ENCODE data around the gene DOK3. TPM values are rescaled to one million over a fixed set of nuclear protein-coding genes. Genes with fewer than 3 reads are reported as not detected.

Gene DOK3
- total RNA-seq, 4 donors from 2014 or later: 2.1 to 52.0 (median 5.5) TPM

DNA sequence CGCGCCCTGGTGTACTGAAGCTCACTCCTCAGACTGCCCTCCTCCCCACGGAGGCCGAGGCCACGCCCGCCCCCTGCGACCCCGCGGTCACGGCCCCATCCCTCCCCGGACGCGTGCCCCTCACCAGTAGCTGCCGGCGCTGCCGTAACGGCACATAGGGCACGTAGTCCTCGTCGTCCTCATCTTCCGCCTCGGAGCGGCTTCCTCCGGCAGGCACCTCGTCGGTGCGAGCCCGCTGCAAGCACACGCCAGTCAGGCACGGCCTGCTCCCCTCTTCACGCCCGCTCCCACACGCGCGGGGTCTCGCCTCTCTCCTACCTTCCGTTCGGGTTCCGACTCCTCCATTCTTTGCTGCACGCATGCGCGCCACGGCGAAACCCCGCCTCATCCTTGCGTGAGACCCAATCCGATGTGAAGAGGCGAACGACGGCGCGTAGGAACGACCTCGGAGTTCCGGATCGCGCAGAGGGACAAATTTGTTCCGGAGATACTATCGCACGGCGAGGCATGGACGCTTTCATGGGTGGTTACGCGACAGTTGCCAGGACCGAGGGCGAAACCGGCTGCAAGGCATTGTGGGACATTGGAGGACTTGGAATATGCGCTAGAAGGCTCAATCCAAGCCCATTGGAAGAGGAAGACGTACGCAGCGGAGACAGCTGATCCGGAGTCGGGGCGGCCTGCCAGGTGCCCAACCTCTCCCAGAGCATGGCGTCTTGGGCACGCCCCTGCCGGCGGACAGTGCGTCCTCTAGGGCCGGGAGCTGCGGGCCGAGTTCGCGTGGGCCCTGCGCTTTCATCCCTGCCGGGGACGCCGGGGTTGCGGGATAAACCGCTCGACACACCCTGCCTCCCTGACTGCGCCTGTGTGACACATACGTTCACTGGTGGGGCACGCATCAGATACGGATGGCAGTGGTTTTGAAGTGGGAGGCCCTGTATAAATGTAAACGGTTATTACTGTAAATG lies 7.3 kb upstream of the DOK3 start, which contains the start of gene DDX41:
DDX41 (minus strand) TSS at position 361 of the 968 bp plus-strand sequence; CDS start at position 345, 16 bp downstream.
- H3K4me1 ChIP-seq: peaks cover 0 to 18% (median 11%) of the 10 kb centered on the region in 4 donors
- peak; percentile 91 to 98 (median 97) for DNase-seq
- TF ChIP-seq POLR2A (IDR thresholded peaks at IDR 0.05): peak; percentile 32 to 58
- TF ChIP-seq, protein P1, sequence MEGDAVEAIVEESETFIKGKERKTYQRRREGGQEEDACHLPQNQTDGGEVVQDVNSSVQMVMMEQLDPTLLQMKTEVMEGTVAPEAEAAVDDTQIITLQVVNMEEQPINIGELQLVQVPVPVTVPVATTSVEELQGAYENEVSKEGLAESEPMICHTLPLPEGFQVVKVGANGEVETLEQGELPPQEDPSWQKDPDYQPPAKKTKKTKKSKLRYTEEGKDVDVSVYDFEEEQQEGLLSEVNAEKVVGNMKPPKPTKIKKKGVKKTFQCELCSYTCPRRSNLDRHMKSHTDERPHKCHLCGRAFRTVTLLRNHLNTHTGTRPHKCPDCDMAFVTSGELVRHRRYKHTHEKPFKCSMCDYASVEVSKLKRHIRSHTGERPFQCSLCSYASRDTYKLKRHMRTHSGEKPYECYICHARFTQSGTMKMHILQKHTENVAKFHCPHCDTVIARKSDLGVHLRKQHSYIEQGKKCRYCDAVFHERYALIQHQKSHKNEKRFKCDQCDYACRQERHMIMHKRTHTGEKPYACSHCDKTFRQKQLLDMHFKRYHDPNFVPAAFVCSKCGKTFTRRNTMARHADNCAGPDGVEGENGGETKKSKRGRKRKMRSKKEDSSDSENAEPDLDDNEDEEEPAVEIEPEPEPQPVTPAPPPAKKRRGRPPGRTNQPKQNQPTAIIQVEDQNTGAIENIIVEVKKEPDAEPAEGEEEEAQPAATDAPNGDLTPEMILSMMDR (IDR thresholded peaks at IDR 0.05): peak in 2 of 6 experiments; percentile 11 to 13
- no peaks in the 10 kb centered on the region for H3K9me3 ChIP-seq
- no peaks in the 10 kb centered on the region for H3K27me3 ChIP-seq
- peak within 1 kb of the TSS; percentile 63 to 85 (median 78) for H3K27ac ChIP-seq
- H3K4me3 ChIP-seq: peak within 1 kb of the TSS; percentile 57 to 88 (median 86)
- H3K36me3 ChIP-seq: peaks cover 0 to 58% (median 0%) of the 10 kb centered on the region in 3 donors

DNA sequence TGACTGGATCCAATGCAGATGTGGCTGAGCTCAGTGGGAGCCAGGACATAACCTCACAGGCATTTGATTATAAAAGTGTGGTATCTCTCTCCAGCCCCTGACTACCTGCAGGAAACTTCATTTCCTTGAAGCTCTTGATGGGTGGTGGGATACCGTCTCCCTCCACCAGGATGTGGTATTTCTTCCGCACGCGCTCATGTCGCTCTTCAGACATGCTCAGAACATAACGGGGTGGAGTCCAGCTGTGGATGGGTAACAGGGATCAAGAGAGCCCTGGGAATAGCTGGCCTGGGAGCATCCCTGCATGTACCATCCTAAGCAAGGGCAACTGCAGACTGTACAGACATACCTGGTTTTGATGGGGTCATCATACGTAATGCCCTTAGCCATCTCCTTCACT lies 6.0 kb upstream of the DOK3 start:
- no peak for DNase-seq
- H3K4me3 ChIP-seq: peak overlapping the region in 3 of 4 donors; percentile 84 to 88 (median 88)
- no peak overlapping the region for H3K27ac ChIP-seq
- TF ChIP-seq POLR2A (IDR thresholded peaks at IDR 0.05): no peak
- TF ChIP-seq, protein P1 (IDR thresholded peaks at IDR 0.05): no peak
- H3K4me1 ChIP-seq: peaks cover 0 to 22% (median 13%) of the 10 kb centered on the region in 4 donors
- H3K27me3 ChIP-seq: no peaks in the 10 kb centered on the region
- peaks cover 0 to 58% (median 0%) of the 10 kb centered on the region in 3 donors for H3K36me3 ChIP-seq
- H3K9me3 ChIP-seq: no peaks in the 10 kb centered on the region

DNA sequence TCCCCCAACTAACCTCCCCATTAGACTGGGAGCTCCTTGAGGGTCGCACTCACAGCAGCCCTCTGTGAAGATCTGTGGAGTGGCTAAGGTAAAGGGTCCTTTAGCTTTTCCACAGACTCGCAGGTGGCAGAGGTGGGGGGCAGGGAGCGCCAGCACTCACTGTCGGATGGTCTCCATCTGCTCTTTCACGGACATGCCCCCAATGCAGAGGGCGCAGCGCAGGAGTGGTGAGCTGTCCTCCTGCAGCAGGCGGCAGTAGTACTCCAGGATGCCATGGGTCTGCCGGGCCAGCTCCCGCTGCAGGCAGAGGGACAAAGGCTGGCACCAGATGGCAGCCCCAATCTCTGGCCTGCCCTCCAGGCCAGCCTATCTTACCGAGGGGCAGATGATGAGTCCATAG lies 4.9 kb upstream of the DOK3 start:
- no peak overlapping the region for H3K27ac ChIP-seq
- H3K27me3 ChIP-seq: no peaks in the 10 kb centered on the region
- DNase-seq: no peak
- no peaks in the 10 kb centered on the region for H3K9me3 ChIP-seq
- no peak overlapping the region for H3K4me3 ChIP-seq
- TF ChIP-seq, protein P1 (IDR thresholded peaks at IDR 0.05): no peak
- no peak for TF ChIP-seq POLR2A (IDR thresholded peaks at IDR 0.05)
- H3K36me3 ChIP-seq: peaks cover 0 to 54% (median 0%) of the 10 kb centered on the region in 3 donors
- peaks cover 0 to 22% (median 13%) of the 10 kb centered on the region in 4 donors for H3K4me1 ChIP-seq

DNA sequence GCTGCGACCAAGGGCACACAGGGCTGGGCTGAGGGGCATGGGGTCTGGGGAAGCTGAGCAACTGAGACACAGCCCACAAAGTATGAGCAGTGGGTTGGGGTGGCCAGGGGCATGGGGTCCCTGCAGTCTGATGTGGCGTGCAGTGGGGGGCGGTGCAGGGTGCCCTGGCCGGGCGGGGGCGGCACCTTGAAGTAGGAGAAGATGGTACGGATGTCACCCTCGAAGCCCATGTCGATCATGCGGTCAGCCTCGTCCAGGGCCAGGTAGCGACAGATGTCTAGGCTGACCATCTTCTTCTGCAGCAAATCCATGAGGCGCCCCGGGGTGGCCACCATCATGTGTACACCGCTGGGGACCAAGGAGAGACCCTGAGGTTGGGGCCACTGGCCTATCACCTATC lies 3.9 kb upstream of the DOK3 start:
- H3K4me1 ChIP-seq: peaks cover 0 to 22% (median 13%) of the 10 kb centered on the region in 4 donors
- no peak overlapping the region for H3K4me3 ChIP-seq
- H3K27me3 ChIP-seq: no peaks in the 10 kb centered on the region
- no peak for TF ChIP-seq POLR2A (IDR thresholded peaks at IDR 0.05)
- TF ChIP-seq, protein P1 (IDR thresholded peaks at IDR 0.05): no peak
- no peak for DNase-seq
- H3K36me3 ChIP-seq: peaks cover 0 to 54% (median 0%) of the 10 kb centered on the region in 3 donors
- no peaks in the 10 kb centered on the region for H3K9me3 ChIP-seq
- no peak overlapping the region for H3K27ac ChIP-seq

DNA sequence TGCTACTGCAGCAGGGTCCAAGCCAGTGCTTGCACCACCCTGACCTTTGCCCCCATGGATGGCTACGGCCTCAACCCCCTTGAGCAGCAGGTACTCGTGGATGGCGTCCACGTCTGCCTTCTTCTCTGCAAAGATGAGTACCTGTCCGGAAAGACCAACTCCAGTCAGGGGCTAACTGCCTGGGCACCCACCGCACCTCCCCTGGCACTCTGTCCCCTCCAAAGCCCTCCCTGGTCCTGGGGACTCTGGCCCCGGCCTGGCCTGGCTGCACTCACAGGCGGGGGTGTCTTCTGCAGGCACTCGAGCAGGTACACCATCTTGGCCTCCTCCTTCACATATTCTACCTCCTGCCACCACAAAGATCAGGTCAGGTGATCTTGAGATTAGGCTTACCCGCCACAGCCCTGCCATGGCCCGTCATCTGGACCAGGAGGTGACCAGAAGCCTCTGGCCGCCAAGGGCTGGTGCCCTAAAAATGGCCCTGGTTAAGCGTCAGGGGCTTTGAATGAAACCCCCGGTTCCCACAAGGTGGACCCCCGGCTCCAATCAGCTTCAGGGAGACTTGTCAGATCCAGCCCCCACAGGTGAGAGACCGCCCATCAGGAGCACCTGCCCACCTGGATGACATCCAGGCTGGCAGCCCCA lies 3.2 kb upstream of the DOK3 start:
- H3K9me3 ChIP-seq: no peaks in the 10 kb centered on the region
- no peaks in the 10 kb centered on the region for H3K27me3 ChIP-seq
- TF ChIP-seq POLR2A (IDR thresholded peaks at IDR 0.05): no peak
- TF ChIP-seq, protein P1 (IDR thresholded peaks at IDR 0.05): no peak
- DNase-seq: no peak
- no peak overlapping the region for H3K4me3 ChIP-seq
- peaks cover 0 to 54% (median 0%) of the 10 kb centered on the region in 3 donors for H3K36me3 ChIP-seq
- peaks cover 0 to 26% (median 13%) of the 10 kb centered on the region in 4 donors for H3K4me1 ChIP-seq
- H3K27ac ChIP-seq: no peak overlapping the region
